ENCODE results near the gene CCDC141.
"Not testable (repeated sequence)": the region's sequence is repeated elsewhere in the genome, so short reads cannot be mapped to it uniquely, and the experiment has no call there.

CCDC141 gene

GRCh38 chr2:178997067-178997466 is 52.9 kb downstream of the CCDC141 start:
- no peak for TF ChIP-seq ZC3H10 (CRISPR knock-in tag; IDR thresholded peaks at IDR 0.05)
- TF ChIP-seq ZNF8 (CRISPR knock-in tag; IDR thresholded peaks at IDR 0.05) = no peak
- no peak for TF ChIP-seq PATZ1 (CRISPR knock-in tag; IDR thresholded peaks at IDR 0.05; ENCODE audit: borderline replicate concordance)
- no peak for TF ChIP-seq BACH2 (CRISPR knock-in tag; IDR thresholded peaks at IDR 0.05; ENCODE audit: borderline replicate concordance)
- TF ChIP-seq TSHZ2 (CRISPR knock-in tag; IDR thresholded peaks at IDR 0.05) = no peak
- no peak for TF ChIP-seq GLIS3 (CRISPR knock-in tag; IDR thresholded peaks at IDR 0.05)
- TF ChIP-seq ESRRG (CRISPR knock-in tag; IDR thresholded peaks at IDR 0.05) = no peak
- TF ChIP-seq, protein P1, sequence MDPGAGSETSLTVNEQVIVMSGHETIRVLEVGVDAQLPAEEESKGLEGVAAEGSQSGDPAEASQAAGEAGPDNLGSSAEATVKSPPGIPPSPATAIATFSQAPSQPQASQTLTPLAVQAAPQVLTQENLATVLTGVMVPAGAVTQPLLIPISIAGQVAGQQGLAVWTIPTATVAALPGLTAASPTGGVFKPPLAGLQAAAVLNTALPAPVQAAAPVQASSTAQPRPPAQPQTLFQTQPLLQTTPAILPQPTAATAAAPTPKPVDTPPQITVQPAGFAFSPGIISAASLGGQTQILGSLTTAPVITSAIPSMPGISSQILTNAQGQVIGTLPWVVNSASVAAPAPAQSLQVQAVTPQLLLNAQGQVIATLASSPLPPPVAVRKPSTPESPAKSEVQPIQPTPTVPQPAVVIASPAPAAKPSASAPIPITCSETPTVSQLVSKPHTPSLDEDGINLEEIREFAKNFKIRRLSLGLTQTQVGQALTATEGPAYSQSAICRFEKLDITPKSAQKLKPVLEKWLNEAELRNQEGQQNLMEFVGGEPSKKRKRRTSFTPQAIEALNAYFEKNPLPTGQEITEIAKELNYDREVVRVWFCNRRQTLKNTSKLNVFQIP (CRISPR knock-in tag; IDR thresholded peaks at IDR 0.05; ENCODE audit: borderline replicate concordance, low read depth) = no peak
- TF ChIP-seq ZNF565 (CRISPR knock-in tag; conservative IDR thresholded peaks at IDR 0.05; ENCODE audit: low read depth) = no peak
- no peak for TF ChIP-seq TOX (CRISPR knock-in tag; IDR thresholded peaks at IDR 0.05; ENCODE audit: borderline replicate concordance)
- no peak for TF ChIP-seq ISL1 (CRISPR knock-in tag; IDR thresholded peaks at IDR 0.05)
- TF ChIP-seq CSDC2 (CRISPR knock-in tag; IDR thresholded peaks at IDR 0.05) = no peak
- no peak for ATAC-seq

- no peak for TF ChIP-seq BACH2 (CRISPR knock-in tag; IDR thresholded peaks at IDR 0.05; ENCODE audit: borderline replicate concordance)
- no peak for TF ChIP-seq ZC3H10 (CRISPR knock-in tag; IDR thresholded peaks at IDR 0.05)
- no peak for ATAC-seq
Observed at GRCh38 chr2:178994264-178994663, 55.7 kb downstream of the CCDC141 start.

DNA sequence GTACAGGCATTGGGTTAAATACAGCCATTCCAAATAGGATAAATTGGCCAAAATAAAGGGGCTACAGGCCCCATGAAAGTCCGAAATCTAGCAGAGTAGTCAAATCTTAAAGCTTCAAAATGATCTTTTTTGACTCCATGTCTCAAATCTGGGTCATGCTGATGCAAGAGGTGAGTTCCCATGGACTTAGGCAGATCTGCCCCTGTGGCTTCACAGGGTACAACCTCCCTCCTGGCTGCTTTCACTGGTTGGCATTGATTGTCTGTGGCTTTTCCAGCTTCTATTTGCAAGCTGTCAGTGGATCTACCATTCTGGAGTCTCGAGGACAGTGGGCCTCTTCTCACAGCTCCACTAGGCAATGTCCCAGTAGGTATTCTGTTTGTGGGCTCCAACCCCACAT is 56.1 kb downstream of the CCDC141 start:
- TF ChIP-seq ISL1 (CRISPR knock-in tag; IDR thresholded peaks at IDR 0.05) (no peak), TSHZ2 (CRISPR knock-in tag; IDR thresholded peaks at IDR 0.05) (no peak), CSDC2 (CRISPR knock-in tag; IDR thresholded peaks at IDR 0.05) (no peak), PPARA (CRISPR knock-in tag; IDR thresholded peaks at IDR 0.05; ENCODE audit: borderline replicate concordance) (no peak), GLIS3 (CRISPR knock-in tag; IDR thresholded peaks at IDR 0.05) (no peak), BACH2 (CRISPR knock-in tag; IDR thresholded peaks at IDR 0.05; ENCODE audit: borderline replicate concordance) (no peak), OSR1 (CRISPR knock-in tag; IDR thresholded peaks at IDR 0.05) (no peak), ARNTL (CRISPR knock-in tag; IDR thresholded peaks at IDR 0.05; ENCODE audit: borderline replicate concordance, low read depth) (no peak), ZFP3 (CRISPR knock-in tag; IDR thresholded peaks at IDR 0.05) (no peak), SNAI2 (CRISPR knock-in tag; IDR thresholded peaks at IDR 0.05) (no peak)
- TF ChIP-seq, protein P2, sequence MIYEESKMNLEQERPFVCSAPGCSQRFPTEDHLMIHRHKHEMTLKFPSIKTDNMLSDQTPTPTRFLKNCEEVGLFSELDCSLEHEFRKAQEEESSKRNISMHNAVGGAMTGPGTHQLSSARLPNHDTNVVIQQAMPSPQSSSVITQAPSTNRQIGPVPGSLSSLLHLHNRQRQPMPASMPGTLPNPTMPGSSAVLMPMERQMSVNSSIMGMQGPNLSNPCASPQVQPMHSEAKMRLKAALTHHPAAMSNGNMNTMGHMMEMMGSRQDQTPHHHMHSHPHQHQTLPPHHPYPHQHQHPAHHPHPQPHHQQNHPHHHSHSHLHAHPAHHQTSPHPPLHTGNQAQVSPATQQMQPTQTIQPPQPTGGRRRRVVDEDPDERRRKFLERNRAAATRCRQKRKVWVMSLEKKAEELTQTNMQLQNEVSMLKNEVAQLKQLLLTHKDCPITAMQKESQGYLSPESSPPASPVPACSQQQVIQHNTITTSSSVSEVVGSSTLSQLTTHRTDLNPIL (CRISPR knock-in tag; IDR thresholded peaks at IDR 0.05; ENCODE audit: low read depth) = no peak
- TF ChIP-seq, protein P1 (CRISPR knock-in tag; IDR thresholded peaks at IDR 0.05; ENCODE audit: borderline replicate concordance, low read depth) = no peak
- no peak for ATAC-seq

DNA sequence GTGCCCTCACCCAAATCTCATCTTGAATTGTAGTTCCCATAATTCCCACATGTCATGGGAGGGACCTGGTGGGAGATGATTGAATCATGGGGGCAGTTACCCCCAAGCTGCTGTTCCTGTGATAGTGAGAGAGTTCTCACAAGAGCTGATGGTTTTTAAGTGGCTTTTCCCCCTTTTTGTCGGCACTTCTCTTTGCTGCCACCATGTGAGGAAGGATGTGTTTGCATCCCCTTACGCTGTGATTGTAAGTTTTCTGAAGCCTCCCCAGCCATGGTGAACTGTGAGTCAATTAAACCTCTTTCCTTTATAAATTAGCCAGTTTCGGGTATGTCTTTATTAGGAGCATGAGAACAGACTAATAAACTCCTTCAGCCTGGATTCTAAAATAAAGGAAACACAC is 57.2 kb downstream of the CCDC141 start:
- ATAC-seq = not testable (repeated sequence)
